OCI-LY7 (cell line): Measurements from ENCODE around the gene RBM38.

Source experiments
- EZH2phosphoT487 ChIP-seq: fragments of 200-600 bp; sonication (generic); IDR thresholded peaks from 2 replicates; pipeline ENCODE4 v1.6.1; 2018; ENCODE audit warnings: low read depth, borderline replicate concordance, mild to moderate bottlenecking, mixed run types, antibody characterized with exemption, low read length, moderate library complexity, mixed read lengths
- TF ChIP-seq, protein P1 (sequence below): fragments of 200-600 bp; sonication (generic); conservative IDR thresholded peaks from 2 replicates; pipeline ENCODE4 v1.5.1; 2014; ENCODE audit warnings: mild to moderate bottlenecking, antibody characterized with exemption, low read length, moderate library complexity, mixed read lengths

DNA sequence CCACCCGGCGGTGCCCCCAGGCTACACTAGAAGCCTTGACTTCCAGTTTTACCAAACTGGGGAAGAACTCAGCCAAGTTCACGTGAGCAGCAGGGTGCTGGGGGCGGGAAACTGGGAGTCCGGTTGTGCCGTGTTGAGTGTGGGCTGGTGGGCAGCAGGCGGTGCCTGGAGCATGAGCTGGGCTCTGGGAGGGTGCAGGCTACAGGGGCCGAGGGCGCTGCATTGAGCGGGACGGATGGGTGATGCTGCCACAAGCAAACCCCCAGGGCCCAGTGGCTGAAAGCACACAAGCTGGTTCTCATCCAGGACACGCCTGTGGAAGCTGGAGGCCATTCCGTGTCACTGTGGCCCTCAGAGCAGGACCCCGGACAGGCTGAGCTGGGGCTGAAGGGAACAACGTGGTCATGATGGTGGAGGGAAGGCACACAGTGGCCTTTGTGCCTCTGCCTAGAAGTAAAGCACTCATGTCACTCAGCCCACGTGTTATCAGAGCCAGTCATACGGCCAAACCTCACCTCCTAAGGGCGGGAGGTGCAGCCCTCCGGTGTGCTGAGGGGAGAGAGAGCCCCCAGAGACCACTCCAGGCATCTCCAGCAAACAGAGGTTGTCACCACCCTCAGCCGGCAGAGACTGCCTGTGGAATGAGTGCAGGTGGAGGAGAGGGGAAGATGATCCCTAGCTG lies 29.5 kb downstream of the RBM38 start:
- TF ChIP-seq, protein P1, sequence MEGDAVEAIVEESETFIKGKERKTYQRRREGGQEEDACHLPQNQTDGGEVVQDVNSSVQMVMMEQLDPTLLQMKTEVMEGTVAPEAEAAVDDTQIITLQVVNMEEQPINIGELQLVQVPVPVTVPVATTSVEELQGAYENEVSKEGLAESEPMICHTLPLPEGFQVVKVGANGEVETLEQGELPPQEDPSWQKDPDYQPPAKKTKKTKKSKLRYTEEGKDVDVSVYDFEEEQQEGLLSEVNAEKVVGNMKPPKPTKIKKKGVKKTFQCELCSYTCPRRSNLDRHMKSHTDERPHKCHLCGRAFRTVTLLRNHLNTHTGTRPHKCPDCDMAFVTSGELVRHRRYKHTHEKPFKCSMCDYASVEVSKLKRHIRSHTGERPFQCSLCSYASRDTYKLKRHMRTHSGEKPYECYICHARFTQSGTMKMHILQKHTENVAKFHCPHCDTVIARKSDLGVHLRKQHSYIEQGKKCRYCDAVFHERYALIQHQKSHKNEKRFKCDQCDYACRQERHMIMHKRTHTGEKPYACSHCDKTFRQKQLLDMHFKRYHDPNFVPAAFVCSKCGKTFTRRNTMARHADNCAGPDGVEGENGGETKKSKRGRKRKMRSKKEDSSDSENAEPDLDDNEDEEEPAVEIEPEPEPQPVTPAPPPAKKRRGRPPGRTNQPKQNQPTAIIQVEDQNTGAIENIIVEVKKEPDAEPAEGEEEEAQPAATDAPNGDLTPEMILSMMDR = no peak
- TF ChIP-seq EZH2phosphoT487 = no peak
